Esophagus mucosa (tissue), 1 donor: ENCODE results near the gene KCNE4. TPM values are rescaled to one million over a fixed set of nuclear protein-coding genes. Genes with fewer than 3 reads are reported as not detected.
"Not testable (repeated sequence)": the region's sequence is repeated elsewhere in the genome, so short reads cannot be mapped to it uniquely, and the experiment has no call there.

ENCODE experiments used
- ATAC-seq: fragments of 200-7000 bp; cut with Tn5 transposase; one replicate; pipeline ENCODE4 v1.9.1; 2020
- total RNA-seq: library from RNA; stranded (reverse); gene quantifications from one replicate; pipeline ENCODE4 v1.2.4, GENCODE V29; 2023
- donor health status: DM: yes; HTN: yes; CAD: no.

KCNE4 gene
- total RNA-seq, 1 donor from 2014 or later: 0.12 TPM

- no peak for ATAC-seq
Observed at GRCh38 chr2:223058952-223059716, 7.1 kb downstream of the KCNE4 start.

GRCh38 chr2:223060201-223060825 is 8.3 kb downstream of the KCNE4 start:
- ATAC-seq: no peak

- no peak for ATAC-seq
Observed at GRCh38 chr2:223062396-223062795, 10.4 kb downstream of the KCNE4 start.

GRCh38 chr2:223065107-223065506 is 13.1 kb downstream of the KCNE4 start:
- ATAC-seq: no peak

GRCh38 chr2:223066721-223067120 is 14.7 kb downstream of the KCNE4 start:
- ATAC-seq: no peak

- no peak for ATAC-seq
Observed at GRCh38 chr2:223068071-223068470, 16.1 kb downstream of the KCNE4 start.

DNA sequence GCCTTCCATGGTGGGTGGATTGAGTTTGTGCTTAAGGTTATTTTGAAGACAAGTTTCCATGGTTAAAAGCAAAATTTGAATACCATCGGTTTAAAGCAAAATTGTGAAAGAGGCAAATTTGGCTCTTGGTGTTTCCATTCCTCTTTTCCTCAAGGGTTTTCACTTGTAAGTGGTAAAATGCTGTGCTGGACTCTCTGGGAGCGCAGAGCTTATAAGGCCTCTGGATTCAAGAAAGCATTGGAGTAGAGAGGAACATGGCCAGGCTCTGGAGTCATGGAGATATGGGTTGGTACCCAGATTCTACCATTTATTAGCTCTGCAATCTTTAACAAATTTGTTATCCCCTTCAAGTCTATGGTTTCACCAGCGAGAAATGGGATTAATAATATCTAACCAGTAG is 17.5 kb downstream of the KCNE4 start:
- ATAC-seq: no peak

DNA sequence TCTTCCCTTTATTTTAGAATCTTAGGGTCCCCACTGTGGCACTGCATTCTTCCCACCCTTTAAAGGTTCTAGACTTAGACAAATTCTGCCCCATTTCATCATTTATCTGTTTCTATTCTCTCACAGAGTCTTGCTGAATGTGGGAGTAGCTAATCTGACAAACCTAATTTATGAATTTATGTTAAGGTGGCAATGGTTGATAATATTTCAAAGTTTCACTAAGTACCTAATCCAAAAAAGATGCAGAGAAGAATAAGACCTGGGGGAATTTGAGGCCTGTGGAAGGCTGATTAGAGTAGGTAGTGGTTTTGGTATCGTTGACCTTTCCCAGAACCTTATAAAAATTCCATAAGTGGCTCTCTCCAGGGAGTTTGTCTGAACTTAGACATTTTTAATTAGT is 18.0 kb downstream of the KCNE4 start:
- ATAC-seq: no peak

DNA sequence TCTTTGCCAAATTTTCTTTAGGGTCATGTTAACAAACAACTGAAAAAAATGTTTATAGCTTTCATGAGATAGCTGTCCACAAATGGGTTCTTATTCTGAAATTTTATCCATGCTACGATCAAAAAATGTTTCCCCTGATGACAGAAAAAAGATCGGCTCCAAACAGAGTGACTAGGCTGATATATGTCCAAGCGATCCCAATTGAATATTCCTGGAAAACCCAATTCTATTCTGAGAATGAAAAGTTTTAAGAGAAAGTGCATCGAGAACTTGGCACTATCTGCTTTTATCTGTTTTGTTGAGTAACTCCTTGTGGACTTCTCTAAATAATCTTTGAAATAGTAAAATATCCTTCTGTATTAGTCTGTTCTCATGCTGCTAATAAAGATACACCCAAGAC is 19.1 kb downstream of the KCNE4 start:
- no peak for ATAC-seq

DNA sequence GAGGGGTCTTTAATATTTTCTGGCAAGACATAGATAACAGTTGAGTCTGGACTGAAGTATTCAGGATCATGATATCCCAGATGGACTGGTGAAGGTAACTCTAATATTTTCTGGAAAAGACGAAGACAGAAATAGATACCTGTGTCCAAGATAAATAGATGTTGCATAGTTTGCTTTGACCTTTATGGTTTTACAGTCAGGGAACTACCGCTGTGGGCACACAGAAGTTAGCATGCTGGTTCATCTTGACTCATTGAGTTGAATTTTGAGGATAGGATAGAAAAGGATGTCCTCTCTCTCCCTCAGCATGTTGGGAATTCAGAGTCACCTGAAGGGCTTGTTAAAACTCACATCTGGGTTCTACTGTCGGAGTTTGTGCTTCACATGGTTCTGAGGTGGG is 20.8 kb downstream of the KCNE4 start:
- no peak for ATAC-seq

DNA sequence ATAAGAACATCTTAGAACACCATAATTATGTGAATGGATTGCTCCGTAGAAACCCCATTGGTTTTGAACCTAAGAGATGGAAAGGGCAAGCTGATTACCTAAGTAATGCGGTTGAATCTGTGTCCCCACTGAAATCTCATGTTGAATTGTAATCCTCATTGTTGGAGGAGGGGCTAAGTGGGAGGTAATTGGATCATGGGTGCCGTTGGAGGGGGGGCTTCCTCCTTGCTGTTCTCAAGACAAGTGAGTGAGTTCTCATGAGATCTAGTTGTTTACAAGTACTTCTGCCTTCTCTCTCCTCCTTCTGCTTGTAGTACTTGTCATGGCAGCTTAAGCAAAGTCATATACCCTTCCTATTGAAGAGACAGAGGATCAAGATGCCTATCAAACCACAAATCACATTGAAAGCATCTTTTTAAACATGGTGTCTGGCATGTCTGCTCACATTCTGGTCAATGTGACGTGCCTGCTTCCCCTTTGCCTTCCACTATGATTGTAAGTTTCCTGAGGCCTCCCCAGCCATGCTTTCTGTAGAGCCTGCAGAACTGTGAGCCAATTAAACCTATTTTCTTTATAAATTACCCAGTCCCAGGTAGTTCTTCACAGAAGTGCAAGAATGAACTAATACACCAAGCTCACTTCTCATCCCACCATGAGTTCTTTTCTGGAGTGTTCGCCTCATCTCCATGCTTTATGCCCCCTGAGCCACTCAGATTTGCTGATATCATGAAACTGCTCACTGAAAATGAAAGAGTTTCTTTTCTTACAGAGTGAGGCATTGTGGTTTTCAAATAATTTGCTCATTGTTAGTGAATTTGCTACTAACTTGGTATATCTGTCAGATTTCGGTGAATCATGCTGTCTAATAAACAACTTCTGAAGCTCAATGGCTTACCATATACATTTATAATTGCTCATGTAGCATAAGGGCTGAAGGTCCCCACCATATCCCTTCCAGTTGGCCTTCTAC is 23.6 kb downstream of the KCNE4 start:
- no peak for ATAC-seq

GRCh38 chr2:223076573-223076972 is 24.6 kb downstream of the KCNE4 start:
- no peak for ATAC-seq

DNA sequence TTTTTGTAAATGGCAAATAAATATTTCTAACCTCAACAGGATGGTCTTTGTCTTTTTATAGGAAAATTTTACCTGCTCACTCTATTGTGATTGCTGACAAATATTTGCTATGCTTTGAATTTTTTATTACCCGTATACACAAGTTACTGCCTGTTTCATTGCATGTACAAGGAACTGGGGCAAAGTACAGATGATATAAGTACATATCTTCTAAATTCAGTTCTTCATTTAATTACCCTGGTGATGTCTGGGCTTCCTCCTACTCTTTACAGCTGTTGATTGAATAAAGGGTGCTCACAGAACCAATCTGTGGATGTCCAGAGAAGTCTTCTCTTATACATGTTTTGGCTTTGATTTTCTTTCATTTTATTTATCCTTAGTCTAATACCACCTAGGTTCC is 26.5 kb downstream of the KCNE4 start:
- ATAC-seq: no peak

DNA sequence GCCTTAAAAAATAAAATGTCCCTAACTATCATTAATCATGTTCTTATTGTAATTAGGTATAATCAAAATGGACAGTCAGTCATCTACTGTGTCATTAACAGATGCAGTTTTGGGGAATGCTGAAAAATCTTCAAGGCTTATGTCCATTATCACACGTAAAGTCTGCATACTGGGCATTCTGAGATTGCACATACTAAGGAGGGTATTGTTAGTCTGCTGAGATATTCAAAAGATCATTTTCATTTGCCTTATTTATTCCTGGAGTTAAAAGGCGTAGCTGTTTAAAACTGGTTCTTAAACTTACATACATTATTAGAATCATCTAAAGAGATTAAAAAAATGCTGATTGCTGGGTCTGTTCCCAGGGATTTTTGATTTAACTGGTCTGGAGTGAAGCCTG is 27.4 kb downstream of the KCNE4 start:
- no peak for ATAC-seq

DNA sequence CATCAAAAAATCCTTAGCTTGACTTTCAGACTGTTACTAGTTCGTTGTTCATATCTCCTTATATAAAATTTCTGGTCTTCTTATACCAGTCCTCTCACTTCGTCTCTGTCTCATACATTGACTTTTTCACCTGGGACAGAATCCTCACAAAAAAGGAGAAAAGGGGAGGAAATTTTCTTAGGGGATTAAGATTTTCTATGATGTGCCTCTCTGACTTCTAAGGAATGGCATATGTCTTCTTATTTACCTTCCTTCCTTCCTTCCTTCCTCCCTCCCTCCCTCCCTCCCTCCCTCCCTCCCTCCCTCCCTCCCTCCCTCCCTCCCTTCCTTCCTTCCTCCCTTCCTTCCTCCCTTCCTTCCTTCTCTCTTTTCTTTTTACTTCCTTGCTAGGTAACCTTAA is 27.9 kb downstream of the KCNE4 start:
- ATAC-seq: no peak

DNA sequence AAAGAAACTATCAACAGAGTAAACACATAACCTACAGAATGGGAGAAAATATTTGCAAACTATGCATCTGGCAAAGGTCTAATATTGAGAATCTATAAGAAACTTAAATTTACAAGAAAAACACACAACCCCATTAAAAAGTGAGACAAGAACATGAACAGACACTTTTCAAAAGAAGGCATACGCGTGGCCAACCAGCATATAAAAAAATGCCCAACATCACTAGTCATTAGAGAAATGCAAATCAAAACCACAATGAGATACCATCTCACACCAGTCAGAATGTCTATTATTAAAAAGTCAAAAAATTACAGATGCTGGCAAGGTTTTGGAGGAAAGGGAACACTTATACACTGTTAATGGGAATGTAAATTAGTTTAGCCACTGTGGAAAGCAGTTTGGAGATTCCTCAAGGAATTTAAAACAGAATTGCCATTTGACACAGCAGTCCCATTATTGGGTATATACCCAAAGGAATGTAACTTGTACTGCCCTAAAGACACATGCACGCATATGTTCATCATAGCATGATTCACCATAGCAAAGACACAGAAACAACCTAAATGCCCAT is 28.9 kb downstream of the KCNE4 start:
- not testable (repeated sequence) for ATAC-seq

- ATAC-seq: no peak
Observed at GRCh38 chr2:223081789-223082188, 29.8 kb downstream of the KCNE4 start.

DNA sequence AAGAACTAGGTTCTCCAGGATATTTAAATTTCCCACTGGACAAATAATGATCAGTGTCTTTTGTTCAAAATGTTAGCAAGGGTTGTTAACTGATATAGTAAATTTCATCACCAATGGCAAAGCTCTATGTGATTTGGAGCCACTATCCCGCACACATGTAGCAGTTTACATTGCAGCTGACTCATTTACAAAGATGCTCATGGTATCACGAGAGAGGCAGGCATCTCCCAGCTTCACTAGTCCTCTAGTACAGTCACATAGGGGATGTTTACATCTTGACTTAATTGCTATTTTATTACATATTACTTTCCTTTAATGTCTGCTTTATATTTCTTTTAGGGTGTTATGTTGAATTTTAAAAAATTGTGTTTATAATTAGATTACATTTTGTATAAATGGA is 30.7 kb downstream of the KCNE4 start:
- ATAC-seq: no peak

- ATAC-seq: no peak
Observed at GRCh38 chr2:223083402-223084070, 31.5 kb downstream of the KCNE4 start.

GRCh38 chr2:223084873-223085272 is 32.9 kb downstream of the KCNE4 start:
- no peak for ATAC-seq

GRCh38 chr2:223086370-223086981 is 34.5 kb downstream of the KCNE4 start:
- ATAC-seq: no peak

GRCh38 chr2:223087466-223087865 is 35.5 kb downstream of the KCNE4 start:
- no peak for ATAC-seq
